Right atrium auricular region (tissue), 2 donors: ENCODE results near the gene DDX1. TPM values are rescaled to one million over a fixed set of nuclear protein-coding genes. Genes with fewer than 3 reads are reported as not detected.
A peak's percentile ranks its signal among the peaks of the same experiment; 100 is the strongest.
"Not testable (repeated sequence)": the region's sequence is repeated elsewhere in the genome, so short reads cannot be mapped to it uniquely, and the experiment has no call there.

Source experiments
- DNase-seq: peaks from one replicate; pipeline ENCODE4 v3.0.0-alpha.2; 2019; ENCODE audit warnings: low spot score
- H3K27ac ChIP-seq, 2 donors: fragments of 200-600 bp; sonication (generic); 1 replicate in 1 of 2; 2 replicates in 1 of 2; pipeline ENCODE4 v1.5.1; 2016 to 2019
- H3K27me3 ChIP-seq, 2 donors: fragments of 200-600 bp; sonication (generic); one replicate each; pipeline versions ENCODE4 v1.5.1 to v1.6.0; 2017 to 2019
- H3K36me3 ChIP-seq: fragments of 200-600 bp; sonication (generic); one replicate; pipeline ENCODE4 v1.5.1; 2016
- H3K4me1 ChIP-seq, 2 donors: fragments of 200-600 bp; sonication (generic); one replicate each; pipeline versions ENCODE4 v1.5.1 to v1.6.0; 2017 to 2019
- H3K4me3 ChIP-seq, 2 donors: fragments of 200-600 bp; sonication (generic); 1 replicate in 1 of 2; 2 replicates in 1 of 2; pipeline ENCODE4 v1.5.1; 2017 to 2019; ENCODE audit warnings: mild to moderate bottlenecking in 1 of 2, moderate library complexity in 1 of 2
- H3K9me3 ChIP-seq, 2 donors: fragments of 200-600 bp; sonication (generic); one replicate each; pipeline ENCODE4 v1.5.1; 2019
- CTCF ChIP-seq, 2 donors: fragments of 200-600 bp; sonication (generic); IDR thresholded peaks; one replicate each; pipeline ENCODE4 v1.5.1; 2019; ENCODE audit warnings: antibody characterized with exemption in 2 of 2
- total RNA-seq, 2 donors: library from RNA; depleted of rRNA; stranded (reverse); fragments of >200 nt; gene quantifications; one replicate each; pipeline ENCODE4 v1.1.0, GENCODE V29; 2016

Gene DDX1
- 10 to 100 TPM; 60.1 to 75.9 TPM for total RNA-seq

- peaks cover 0 to 31% of the 10 kb centered on the region in 2 donors for H3K4me1 ChIP-seq
- peak in 1 of 2 donors; percentile 38 for TF ChIP-seq CTCF (IDR thresholded peaks at IDR 0.05)
- peak within 1 kb of the TSS; percentile 93 to 96 for H3K27ac ChIP-seq
- H3K36me3 ChIP-seq: peaks cover 16% of the 10 kb centered on the region
- DNase-seq: peak; percentile 85
- H3K9me3 ChIP-seq: no peaks in the 10 kb centered on the region
- H3K4me3 ChIP-seq: peak within 1 kb of the TSS; percentile 85 to 93
- H3K27me3 ChIP-seq: no peaks in the 10 kb centered on the region
Measured at GRCh38 chr2:15591692-15592463, at the start of gene DDX1. TSS of gene DDX1 (plus strand) at chr2:15591868. CDS start at chr2:15591934, 66 bp downstream.

GRCh38 chr2:15542269-15542668 lies 49.4 kb upstream of the DDX1 start:
- H3K36me3 ChIP-seq, H3K4me3 ChIP-seq, H3K4me1 ChIP-seq, H3K9me3 ChIP-seq, H3K27ac ChIP-seq, DNase-seq, H3K27me3 ChIP-seq: not testable (repeated sequence)

- no peak overlapping the region for H3K27ac ChIP-seq
- no peak for DNase-seq
- no peak for TF ChIP-seq CTCF (IDR thresholded peaks at IDR 0.05)
Measured at GRCh38 chr2:15543053-15543452, 48.6 kb upstream of the DDX1 start.

GRCh38 chr2:15543541-15543940 lies 48.1 kb upstream of the DDX1 start:
- DNase-seq: no peak
- no peaks in the 10 kb centered on the region for H3K27me3 ChIP-seq
- no peak overlapping the region for H3K4me3 ChIP-seq
- peaks cover 6% of the 10 kb centered on the region for H3K36me3 ChIP-seq
- no peak overlapping the region for H3K27ac ChIP-seq
- no peaks in the 10 kb centered on the region for H3K4me1 ChIP-seq
- no peak for TF ChIP-seq CTCF (IDR thresholded peaks at IDR 0.05)
- H3K9me3 ChIP-seq: no peaks in the 10 kb centered on the region

More at GRCh38 chr2:15543053-15543452, 48.6 kb upstream of the DDX1 start:
- Histone ChIP-seq H3K4me3 (no peak overlapping the region), H3K36me3 (peaks cover 5% of the 10 kb centered on the region), H3K4me1 (no peaks in the 10 kb centered on the region), H3K27me3 (no peaks in the 10 kb centered on the region), H3K9me3 (no peaks in the 10 kb centered on the region)

GRCh38 chr2:15544227-15544626 lies 47.4 kb upstream of the DDX1 start:
- no peaks in the 10 kb centered on the region for H3K4me1 ChIP-seq
- no peak overlapping the region for H3K27ac ChIP-seq
- no peaks in the 10 kb centered on the region for H3K27me3 ChIP-seq
- no peaks in the 10 kb centered on the region for H3K9me3 ChIP-seq
- no peak for TF ChIP-seq CTCF (IDR thresholded peaks at IDR 0.05)
- no peak overlapping the region for H3K4me3 ChIP-seq
- H3K36me3 ChIP-seq: peaks cover 13% of the 10 kb centered on the region
- DNase-seq: no peak

GRCh38 chr2:15546297-15547098 lies 45.2 kb upstream of the DDX1 start:
- no peaks in the 10 kb centered on the region for H3K4me1 ChIP-seq
- H3K27me3 ChIP-seq: no peaks in the 10 kb centered on the region
- H3K36me3 ChIP-seq: peaks cover 16% of the 10 kb centered on the region
- H3K9me3 ChIP-seq: no peaks in the 10 kb centered on the region
- DNase-seq: no peak
- H3K27ac ChIP-seq: no peak overlapping the region
- H3K4me3 ChIP-seq: no peak overlapping the region
- TF ChIP-seq CTCF (IDR thresholded peaks at IDR 0.05): peak; percentile 15 to 21
